Stomach (tissue), 9 donors: Measurements from ENCODE around the gene ZFYVE21. TPM values are rescaled to one million over a fixed set of nuclear protein-coding genes. Genes with fewer than 3 reads are reported as not detected.

Source experiments
- DNase-seq, 2 donors: peaks; one replicate each; pipeline versions ENCODE4 v3.0.0 to v3.0.0-alpha.2; 2013 to 2019
- H3K27ac ChIP-seq, 5 donors: fragments of 200-600 bp in 4 of 5; sonication (generic) in 4 of 5; one replicate each; pipeline ENCODE4 v1.5.1; 2013 to 2019; ENCODE audit warnings: mild to moderate bottlenecking in 1 of 5, moderate library complexity in 1 of 5
- H3K27me3 ChIP-seq, 3 donors: fragments of 200-600 bp; sonication (generic); one replicate each; pipeline ENCODE4 v1.5.1; 2017 to 2019; ENCODE audit warnings: mixed run types in 1 of 3
- H3K36me3 ChIP-seq, 4 donors: fragments of 200-600 bp; sonication (generic); 1 replicate in 3 of 4; 2 replicates in 1 of 4; pipeline ENCODE4 v1.5.1; 2016 to 2019
- H3K4me1 ChIP-seq, 4 donors: fragments of 200-600 bp; sonication (generic); one replicate each; pipeline ENCODE4 v1.5.1; 2016 to 2019
- H3K4me3 ChIP-seq, 4 donors: fragments of 200-600 bp; sonication (generic) in 3 of 4; one replicate each; pipeline ENCODE4 v1.5.1; 2016 to 2019; ENCODE audit warnings: mild to moderate bottlenecking in 1 of 4
- H3K9me3 ChIP-seq, 4 donors: fragments of 200-600 bp; sonication (generic); one replicate each; pipeline ENCODE4 v1.5.1; 2016 to 2019
- EP300 ChIP-seq: sonication (generic); formaldehyde crosslinking; IDR thresholded peaks from one replicate; pipeline ENCODE4 v1.6.1; 2017; ENCODE audit warnings: antibody characterized with exemption
- POLR2A ChIP-seq, 4 donors: fragments of 450-650 bp; IDR thresholded peaks; one replicate each; pipeline ENCODE4 v1.6.1; 2016; ENCODE audit warnings: antibody characterized with exemption in 4 of 4, control low read depth in 2 of 4, mild to moderate bottlenecking in 1 of 4, moderate library complexity in 1 of 4
- POLR2AphosphoS5 ChIP-seq, 3 donors: sonication (generic); formaldehyde crosslinking; IDR thresholded peaks; one replicate each; pipeline ENCODE4 v1.6.1; 2016; ENCODE audit warnings: antibody characterized with exemption in 3 of 3
- WGBS, 5 donors: extraction: QIAGEN DNeasy Blood & Tissue Kit in 3 of 5; methylation state at CpG; one replicate each; pipeline versions ENCODE4 v1.1.5 to v1.1.7; 2013 to 2018; 5-methylcytosine and 5-hydroxymethylcytosine counted together
- intact Hi-C: fragments of 100-400 bp; cut with DNase I; formaldehyde crosslinking; loops from one replicate; pipeline ENCODE4 v1.15.1; 2023; ENCODE audit warnings: low total_unique reads
- polyA plus RNA-seq, 3 donors: library from polyadenylated mRNA; stranded (reverse); fragments of 200-250 nt; gene quantifications; one replicate each; pipeline ENCODE4 v1.2.3, GENCODE V29; 2013
- total RNA-seq, 5 donors: library from RNA; depleted of rRNA; stranded (reverse); fragments of >200 nt; gene quantifications; one replicate each; pipeline versions ENCODE4 v1.1.0 to v1.2.3, GENCODE V29; 2014 to 2016
- TF ChIP-seq, protein P1 (sequence below), 7 experiments: fragments of 450-650 bp in 4 of 7; fragments of 200-600 bp in 3 of 7; sonication (generic) in 3 of 7; IDR thresholded peaks; one replicate each; pipeline ENCODE4 v1.5.1; 2016 to 2019; ENCODE audit warnings: antibody characterized with exemption in 7 of 7, control low read depth in 2 of 7, mild to moderate bottlenecking in 1 of 7
- donor health status: healthy with polysubstance abuse.
- donor health status: Bipolar disorder and iron deficiency.
- donor health status: healthy.

ZFYVE21 gene
- total and polyA plus RNA-seq, 8 donors, result 28.0 to 150 (median 72.9) TPM

DNA sequence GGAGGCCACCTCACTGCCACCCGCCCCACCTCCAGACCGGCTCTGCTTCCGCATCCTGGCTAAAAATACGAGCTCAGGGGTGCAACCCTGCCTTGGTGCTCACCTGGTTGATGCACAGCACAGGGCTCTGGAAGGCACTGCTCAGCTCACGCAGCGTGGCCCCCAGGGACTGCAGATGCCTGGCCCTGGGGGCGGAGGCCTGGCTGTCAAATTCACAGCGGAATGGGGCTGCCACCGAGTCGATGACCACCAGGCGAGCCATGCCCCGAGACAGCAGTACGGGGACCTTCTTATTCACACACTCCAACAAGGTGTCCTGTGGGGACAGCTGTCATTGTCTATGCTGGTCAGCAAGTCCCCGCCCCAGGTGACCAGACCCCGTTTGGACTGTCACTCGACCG, 16.3 kb upstream of the ZFYVE21 start:
- DNase-seq, result no peak
- intact Hi-C loops, result no loop called here
- 85 to 93% (median 89%) methylated on average over 14 to 17 of the region's 17 CpGs for WGBS, 5 donors
- Histone ChIP-seq H3K27ac (peak overlapping the region in 3 of 5 donors; percentile 10 to 71 (median 70)), H3K4me1 (peaks cover 38 to 60% (median 51%) of the 10 kb centered on the region in 4 donors), H3K27me3 (no peaks in the 10 kb centered on the region), H3K9me3 (no peaks in the 10 kb centered on the region), H3K36me3 (peaks cover 34 to 81% (median 77%) of the 10 kb centered on the region in 4 donors), H3K4me3 (no peak overlapping the region)
- TF ChIP-seq POLR2AphosphoS5 (IDR thresholded peaks at IDR 0.05), result no peak
- no peak for TF ChIP-seq POLR2A (IDR thresholded peaks at IDR 0.05)
- no peak for TF ChIP-seq EP300
- TF ChIP-seq, protein P1, sequence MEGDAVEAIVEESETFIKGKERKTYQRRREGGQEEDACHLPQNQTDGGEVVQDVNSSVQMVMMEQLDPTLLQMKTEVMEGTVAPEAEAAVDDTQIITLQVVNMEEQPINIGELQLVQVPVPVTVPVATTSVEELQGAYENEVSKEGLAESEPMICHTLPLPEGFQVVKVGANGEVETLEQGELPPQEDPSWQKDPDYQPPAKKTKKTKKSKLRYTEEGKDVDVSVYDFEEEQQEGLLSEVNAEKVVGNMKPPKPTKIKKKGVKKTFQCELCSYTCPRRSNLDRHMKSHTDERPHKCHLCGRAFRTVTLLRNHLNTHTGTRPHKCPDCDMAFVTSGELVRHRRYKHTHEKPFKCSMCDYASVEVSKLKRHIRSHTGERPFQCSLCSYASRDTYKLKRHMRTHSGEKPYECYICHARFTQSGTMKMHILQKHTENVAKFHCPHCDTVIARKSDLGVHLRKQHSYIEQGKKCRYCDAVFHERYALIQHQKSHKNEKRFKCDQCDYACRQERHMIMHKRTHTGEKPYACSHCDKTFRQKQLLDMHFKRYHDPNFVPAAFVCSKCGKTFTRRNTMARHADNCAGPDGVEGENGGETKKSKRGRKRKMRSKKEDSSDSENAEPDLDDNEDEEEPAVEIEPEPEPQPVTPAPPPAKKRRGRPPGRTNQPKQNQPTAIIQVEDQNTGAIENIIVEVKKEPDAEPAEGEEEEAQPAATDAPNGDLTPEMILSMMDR (IDR thresholded peaks at IDR 0.05), result no peak

DNA sequence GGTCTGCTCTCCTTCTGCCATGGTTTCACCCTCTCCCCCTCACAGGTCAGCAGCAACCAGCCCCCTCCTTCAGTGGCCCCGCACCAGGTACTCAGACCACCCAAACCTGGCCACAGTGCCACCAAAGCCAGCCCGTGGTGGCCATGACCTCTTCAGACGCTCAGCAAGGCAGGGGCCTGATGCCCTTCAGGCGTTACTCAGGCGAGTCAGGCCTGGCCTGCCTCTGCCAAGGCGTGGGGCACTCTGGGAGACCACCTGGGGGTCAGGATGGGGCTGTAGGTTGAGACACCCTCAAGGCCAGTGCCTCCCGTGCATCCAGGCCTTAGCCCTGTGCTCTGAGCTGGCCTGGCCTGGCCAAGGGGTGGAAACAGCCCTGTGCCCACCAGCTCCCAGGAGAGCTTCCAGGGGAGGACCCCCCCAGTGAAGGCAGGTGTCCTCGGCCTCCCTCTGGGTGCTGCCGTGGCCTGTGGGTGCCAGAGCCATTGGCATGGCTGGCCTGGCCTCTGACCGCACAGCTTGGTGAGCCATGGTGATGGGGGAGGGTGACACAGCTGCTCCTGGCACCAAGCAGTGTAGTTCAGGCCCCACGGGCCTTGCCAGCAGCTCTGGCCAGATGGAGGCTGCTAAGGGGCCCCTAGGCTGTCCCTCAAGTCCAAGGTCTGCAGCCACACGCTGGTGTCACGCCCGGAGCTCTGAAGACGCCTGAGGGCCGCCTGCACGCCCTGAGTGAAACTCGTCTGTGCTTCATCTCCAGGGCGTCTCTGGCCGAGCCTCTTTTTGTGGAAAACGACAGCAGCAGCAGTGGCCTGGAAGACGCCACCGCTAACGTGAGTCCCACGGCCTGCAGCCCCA, 15.5 kb upstream of the ZFYVE21 start:
- no peaks in the 10 kb centered on the region for H3K27me3 ChIP-seq

DNA sequence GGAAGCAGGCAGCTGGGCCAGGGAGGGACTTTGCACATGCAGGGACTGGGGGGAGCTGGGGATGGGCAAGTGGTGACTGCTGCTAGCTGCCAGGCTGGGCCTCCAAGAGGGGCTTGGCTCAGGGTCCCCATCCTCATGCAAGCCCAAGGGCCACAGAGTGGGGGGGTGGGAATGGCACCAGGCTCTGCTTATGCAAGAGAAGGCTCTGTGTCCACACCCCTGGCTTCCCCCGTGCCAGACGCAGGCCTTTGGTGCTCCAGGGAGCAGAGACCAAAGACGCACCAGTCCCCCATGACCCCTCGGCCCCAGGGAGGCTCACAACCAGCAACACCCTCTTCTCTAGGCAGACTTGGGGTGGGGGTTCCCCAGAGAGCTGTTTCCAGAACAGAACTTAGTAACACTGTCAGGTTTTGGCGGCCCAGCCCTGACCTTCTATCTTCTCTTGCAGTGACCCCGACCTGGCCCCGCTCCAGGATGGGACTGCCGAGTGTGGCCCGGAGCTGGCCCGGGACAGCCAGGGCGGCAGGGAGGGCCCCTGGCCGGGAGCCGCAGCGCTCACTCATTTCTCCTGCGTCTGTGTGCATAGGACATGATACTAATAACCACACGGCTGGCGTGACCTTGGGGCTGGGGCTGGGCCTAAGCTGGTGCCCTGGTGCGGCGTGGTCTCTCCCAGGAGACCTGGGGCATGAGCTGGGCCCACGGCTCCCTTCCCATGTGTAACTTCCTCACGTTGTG, 14.7 kb upstream of the ZFYVE21 start:
- Histone ChIP-seq H3K36me3 (peaks cover 28 to 89% (median 78%) of the 10 kb centered on the region in 4 donors), H3K9me3 (no peaks in the 10 kb centered on the region), H3K27ac (peak overlapping the region in 1 of 5 donors; percentile 71), H3K27me3 (no peaks in the 10 kb centered on the region), H3K4me1 (peaks cover 32 to 63% (median 60%) of the 10 kb centered on the region in 4 donors), H3K4me3 (no peak overlapping the region)
- TF ChIP-seq POLR2AphosphoS5 (IDR thresholded peaks at IDR 0.05) (no peak), POLR2A (IDR thresholded peaks at IDR 0.05) (no peak), EP300 (no peak)
- TF ChIP-seq, protein P1 (IDR thresholded peaks at IDR 0.05), result no peak
- WGBS, 5 donors, result 86 to 90% (median 87%) methylated on average over 13 to 21 of the region's 21 CpGs
- peak in 1 of 2 donors; percentile 7 for DNase-seq
- intact Hi-C loops, result no loop called here

More for the DNA sequence above, 15.5 kb upstream of the ZFYVE21 start:
- no peak overlapping the region for H3K4me3 ChIP-seq
- H3K36me3 ChIP-seq, result peaks cover 28 to 82% (median 75%) of the 10 kb centered on the region in 4 donors
- no peak for DNase-seq
- no peaks in the 10 kb centered on the region for H3K9me3 ChIP-seq
- peak overlapping the region in 2 of 5 donors; percentile 10 to 71 for H3K27ac ChIP-seq
- H3K4me1 ChIP-seq, result peaks cover 38 to 63% (median 59%) of the 10 kb centered on the region in 4 donors
- intact Hi-C loops, result no loop called here
- no peak for TF ChIP-seq POLR2A (IDR thresholded peaks at IDR 0.05)
- no peak for TF ChIP-seq POLR2AphosphoS5 (IDR thresholded peaks at IDR 0.05)
- TF ChIP-seq, protein P1 (IDR thresholded peaks at IDR 0.05), result no peak
- TF ChIP-seq EP300, result no peak
- 71 to 86% (median 80%) methylated on average over 7 to 25 of the region's 25 CpGs for WGBS, 5 donors

DNA sequence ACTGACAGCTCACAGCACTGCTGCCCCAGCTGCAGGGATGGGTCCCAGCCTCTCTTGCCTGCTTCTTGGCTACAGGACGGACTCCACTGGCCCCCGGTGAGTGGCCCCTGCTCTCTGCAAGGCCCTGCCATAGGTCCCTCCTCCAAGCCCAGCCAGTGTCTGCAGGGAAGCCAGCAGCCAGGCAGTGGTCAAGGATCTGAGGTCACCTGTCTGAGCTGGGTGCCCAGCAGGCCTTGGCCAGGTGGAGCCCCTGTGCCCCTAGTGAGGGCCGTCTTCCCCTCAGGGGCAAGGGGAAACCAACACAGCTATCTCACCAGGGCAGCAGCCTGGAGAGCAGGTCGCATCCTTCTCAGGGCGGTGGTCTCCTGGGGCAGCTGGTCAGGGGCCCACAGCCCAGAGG, 13.5 kb upstream of the ZFYVE21 start:
- Histone ChIP-seq H3K36me3 (peaks cover 32 to 100% (median 89%) of the 10 kb centered on the region in 4 donors), H3K9me3 (no peaks in the 10 kb centered on the region), H3K27ac (no peak overlapping the region), H3K4me3 (no peak overlapping the region), H3K4me1 (peaks cover 23 to 63% (median 54%) of the 10 kb centered on the region in 4 donors), H3K27me3 (no peaks in the 10 kb centered on the region)
- intact Hi-C loops, result no loop called here
- DNase-seq, result peak in 1 of 2 donors; percentile 4
- no peak for TF ChIP-seq EP300
- TF ChIP-seq, protein P1 (IDR thresholded peaks at IDR 0.05), result no peak
- TF ChIP-seq POLR2A (IDR thresholded peaks at IDR 0.05), result no peak
- TF ChIP-seq POLR2AphosphoS5 (IDR thresholded peaks at IDR 0.05), result no peak
- WGBS, 5 donors, result 73 to 96% (median 89%) methylated on average over 2 to 5 of the region's 5 CpGs
